ENCODE data around the gene STAMBP. TPM values are rescaled to one million over a fixed set of nuclear protein-coding genes. Genes with fewer than 3 reads are reported as not detected.
A peak's percentile ranks its signal among the peaks of the same experiment; 100 is the strongest.
"Not testable (repeated sequence)": the region's sequence is repeated elsewhere in the genome, so short reads cannot be mapped to it uniquely, and the experiment has no call there.

The STAMBP gene
- total and polyA plus RNA-seq, 3 donors from 2014 or later, result 47.4 to 51.2 (median 49.0) TPM

DNA sequence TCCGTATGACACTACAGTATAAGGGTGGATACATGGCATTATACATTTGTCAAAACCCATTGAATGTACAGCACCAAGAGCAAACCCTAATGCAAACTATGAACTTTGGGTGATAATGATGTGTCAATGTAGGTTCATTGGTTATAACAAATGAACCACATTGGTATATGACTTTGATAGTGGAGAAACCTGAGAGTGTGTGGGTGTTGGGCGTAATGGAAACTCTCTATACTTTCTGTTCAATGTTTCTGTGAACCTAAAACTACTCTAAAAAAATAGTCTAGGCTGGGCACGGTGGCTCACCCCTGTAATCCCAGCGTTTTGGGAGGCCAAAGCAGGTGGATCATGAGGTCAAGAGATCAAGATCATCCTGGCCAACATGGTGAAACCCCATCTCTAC is 57.6 kb downstream of the STAMBP start:
- no peaks in the 10 kb centered on the region for H3K27me3 ChIP-seq
- no peaks in the 10 kb centered on the region for H3K36me3 ChIP-seq (ENCODE audit: low read depth, missing control alignments)
- no peak overlapping the region for H3K4me3 ChIP-seq
- no peak overlapping the region for H3K27ac ChIP-seq
- 83 to 86% methylated on average over 4 of the region's 4 CpGs for WGBS, 2 donors
- H3K4me1 ChIP-seq, result no peaks in the 10 kb centered on the region
- TF ChIP-seq, protein P1, sequence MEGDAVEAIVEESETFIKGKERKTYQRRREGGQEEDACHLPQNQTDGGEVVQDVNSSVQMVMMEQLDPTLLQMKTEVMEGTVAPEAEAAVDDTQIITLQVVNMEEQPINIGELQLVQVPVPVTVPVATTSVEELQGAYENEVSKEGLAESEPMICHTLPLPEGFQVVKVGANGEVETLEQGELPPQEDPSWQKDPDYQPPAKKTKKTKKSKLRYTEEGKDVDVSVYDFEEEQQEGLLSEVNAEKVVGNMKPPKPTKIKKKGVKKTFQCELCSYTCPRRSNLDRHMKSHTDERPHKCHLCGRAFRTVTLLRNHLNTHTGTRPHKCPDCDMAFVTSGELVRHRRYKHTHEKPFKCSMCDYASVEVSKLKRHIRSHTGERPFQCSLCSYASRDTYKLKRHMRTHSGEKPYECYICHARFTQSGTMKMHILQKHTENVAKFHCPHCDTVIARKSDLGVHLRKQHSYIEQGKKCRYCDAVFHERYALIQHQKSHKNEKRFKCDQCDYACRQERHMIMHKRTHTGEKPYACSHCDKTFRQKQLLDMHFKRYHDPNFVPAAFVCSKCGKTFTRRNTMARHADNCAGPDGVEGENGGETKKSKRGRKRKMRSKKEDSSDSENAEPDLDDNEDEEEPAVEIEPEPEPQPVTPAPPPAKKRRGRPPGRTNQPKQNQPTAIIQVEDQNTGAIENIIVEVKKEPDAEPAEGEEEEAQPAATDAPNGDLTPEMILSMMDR (IDR thresholded peaks at IDR 0.05), result no peak
- no peak for TF ChIP-seq POLR2A (IDR thresholded peaks at IDR 0.05)
- intact Hi-C loops (cut with DNase I; ENCODE audit: low total_unique reads), result no loop called here
- no peaks in the 10 kb centered on the region for H3K9me3 ChIP-seq
- no peak for DNase-seq

- H3K9me3 ChIP-seq; intact Hi-C loops (cut with DNase I; ENCODE audit: low total_unique reads); H3K27ac ChIP-seq; H3K27me3 ChIP-seq; H3K4me1 ChIP-seq; H3K36me3 ChIP-seq (ENCODE audit: low read depth, missing control alignments); H3K4me3 ChIP-seq: not testable (repeated sequence)
- DNase-seq, result peak; percentile 66
- WGBS, 2 donors, result 71 to 78% methylated on average over 11 of the region's 11 CpGs
Observed at GRCh38 chr2:73887596-73888353, 59.0 kb downstream of the STAMBP start.

- whole genome bisulfite sequencing, 2 donors, result 80 to 82% methylated on average over 2 of the region's 2 CpGs
- no peaks in the 10 kb centered on the region for H3K27me3 ChIP-seq
- no peak overlapping the region for H3K27ac ChIP-seq
- no peak overlapping the region for H3K4me3 ChIP-seq
- no peaks in the 10 kb centered on the region for H3K4me1 ChIP-seq
- H3K36me3 ChIP-seq (ENCODE audit: low read depth, missing control alignments), result no peaks in the 10 kb centered on the region
- no peak for TF ChIP-seq POLR2A (IDR thresholded peaks at IDR 0.05)
- TF ChIP-seq, protein P1 (IDR thresholded peaks at IDR 0.05), result no peak
- DNase-seq, result no peak
- H3K9me3 ChIP-seq, result no peaks in the 10 kb centered on the region
- intact Hi-C loops (cut with DNase I; ENCODE audit: low total_unique reads), result no loop called here
Observed at GRCh38 chr2:73888388-73888787, 59.6 kb downstream of the STAMBP start.

- 61 to 69% methylated on average over 5 of the region's 5 CpGs for WGBS, 2 donors
- H3K36me3 ChIP-seq (ENCODE audit: low read depth, missing control alignments), result no peaks in the 10 kb centered on the region
- no peak overlapping the region for H3K4me3 ChIP-seq
- TF ChIP-seq, protein P1 (IDR thresholded peaks at IDR 0.05), result no peak
- TF ChIP-seq POLR2A (IDR thresholded peaks at IDR 0.05), result no peak
- H3K27ac ChIP-seq, result no peak overlapping the region
- no peaks in the 10 kb centered on the region for H3K27me3 ChIP-seq
- no peak for DNase-seq
- H3K9me3 ChIP-seq, result no peaks in the 10 kb centered on the region
- intact Hi-C loops (cut with DNase I; ENCODE audit: low total_unique reads), result no loop called here
- H3K4me1 ChIP-seq, result no peaks in the 10 kb centered on the region
Observed at GRCh38 chr2:73889206-73889605, 60.4 kb downstream of the STAMBP start.

DNA sequence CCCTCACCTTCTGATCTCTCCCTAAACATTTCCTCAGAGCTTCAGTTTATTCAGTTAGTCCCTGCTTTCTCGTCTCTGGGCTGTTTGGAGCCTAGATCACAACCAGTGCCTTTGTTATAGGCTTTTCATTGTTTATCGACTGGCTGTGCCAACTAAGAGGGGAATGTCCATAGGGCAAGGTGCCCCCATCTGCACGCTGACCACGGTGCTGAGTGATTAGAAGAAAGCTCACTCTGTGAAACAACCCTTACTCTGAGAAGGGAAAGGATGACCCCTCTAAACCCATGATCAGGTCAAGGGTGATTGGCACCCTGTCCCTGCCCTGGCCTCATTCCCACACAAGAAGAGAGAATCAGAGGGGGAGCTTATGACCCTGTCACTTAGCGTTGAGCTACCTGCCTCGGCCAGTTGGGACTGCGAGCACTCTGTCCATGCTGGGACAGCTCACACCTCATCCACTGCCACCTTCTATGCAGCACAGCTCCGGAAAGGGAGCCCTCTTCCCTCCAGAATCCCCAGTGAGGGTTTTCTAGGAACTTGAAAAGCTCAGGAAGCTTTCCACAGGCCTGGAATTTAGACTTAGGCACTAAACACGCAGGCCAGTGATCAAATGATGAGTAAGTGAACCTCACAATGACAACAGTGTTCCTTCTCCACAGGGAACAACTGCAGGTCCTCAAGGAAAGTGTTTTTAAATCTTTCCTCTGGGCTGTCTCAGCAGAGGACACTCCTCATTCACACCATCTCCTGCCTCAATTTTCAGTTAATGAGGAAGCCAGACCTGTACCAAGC is 61.7 kb downstream of the STAMBP start:
- no peaks in the 10 kb centered on the region for H3K4me1 ChIP-seq
- H3K4me3 ChIP-seq, result no peak overlapping the region
- intact Hi-C loops (cut with DNase I; ENCODE audit: low total_unique reads), result no loop called here
- TF ChIP-seq POLR2A (IDR thresholded peaks at IDR 0.05), result no peak
- TF ChIP-seq, protein P1 (IDR thresholded peaks at IDR 0.05), result no peak
- H3K9me3 ChIP-seq, result no peaks in the 10 kb centered on the region
- no peaks in the 10 kb centered on the region for H3K27me3 ChIP-seq
- no peaks in the 10 kb centered on the region for H3K36me3 ChIP-seq (ENCODE audit: low read depth, missing control alignments)
- no peak for DNase-seq
- 80 to 83% methylated on average over 7 to 9 of the region's 9 CpGs for WGBS, 2 donors
- no peak overlapping the region for H3K27ac ChIP-seq
